K562 treated with DMSO at 1 percent for 48 hours (cell line): ENCODE measurements around the gene SIDT1. TPM values are rescaled to one million over a fixed set of nuclear protein-coding genes. Genes with fewer than 3 reads are reported as not detected.

Source experiments
- total RNA-seq: library from RNA; unstranded; fragments of 300-600 nt; gene quantifications from 2 replicates; pipeline ENCODE4 v1.2.3, GENCODE V29; 2022; ENCODE audit warnings: low replicate concordance; ENCODE audit errors: extremely low read depth

Gene SIDT1
- total RNA-seq: not detected in 2 replicates

GRCh38 chr3:113531826-113532697 lies at the start of gene SIDT1:
Gene SIDT1, plus strand, starts transcription at chr3:113532555. Its CDS starts 467 bp downstream, at chr3:113533022.

Other genes starting within 250 kb of the SIDT1 start
- gene CFAP44, start 91.1 kb upstream of the SIDT1 start, total RNA-seq: not detected in 2 replicates
- not detected in 2 replicates for gene SPICE1, start 17.4 kb upstream of the SIDT1 start, total RNA-seq
- not detected in 2 replicates for gene USF3, start 164.1 kb downstream of the SIDT1 start, total RNA-seq
- not detected in 2 replicates for gene NAA50, start 213.7 kb downstream of the SIDT1 start, total RNA-seq
- not detected in 2 replicates for gene ATP6V1A, start 214.5 kb downstream of the SIDT1 start, total RNA-seq